ENCODE results near the gene PROM1.

The PROM1 gene

DNA sequence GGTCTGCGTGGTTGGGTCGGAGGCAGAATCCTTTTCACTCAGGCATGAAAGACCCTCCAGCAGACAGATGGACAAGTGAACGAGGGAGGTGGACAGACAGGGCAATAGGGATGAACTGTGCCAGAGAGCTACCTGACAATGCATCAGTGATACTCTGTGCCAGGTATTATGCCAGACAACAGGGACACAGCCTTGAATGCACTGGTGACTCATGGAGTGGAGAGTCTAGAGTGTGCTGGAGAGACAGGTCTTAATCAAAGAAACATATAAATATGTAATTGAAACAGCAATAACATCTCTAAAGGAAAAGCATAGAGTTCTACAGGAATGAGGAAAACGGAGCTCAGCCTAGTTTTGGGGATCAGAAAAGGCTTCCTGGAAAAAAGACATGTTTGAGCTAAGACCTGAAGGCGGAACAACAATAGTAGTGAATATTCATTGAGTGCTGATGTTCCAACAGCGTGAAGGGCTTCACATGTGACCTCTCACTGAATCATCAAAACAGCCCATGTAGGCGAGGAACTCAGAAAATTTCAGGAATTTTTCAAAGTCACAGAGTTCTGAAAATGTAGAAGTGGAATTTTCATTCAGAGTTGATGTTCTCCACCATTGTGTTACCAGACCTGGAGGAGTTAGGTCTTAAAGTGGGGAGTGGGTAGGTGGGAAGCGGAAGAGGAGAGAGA is 100.8 kb downstream of the PROM1 start:
- DNase-seq, result no peak

DNA sequence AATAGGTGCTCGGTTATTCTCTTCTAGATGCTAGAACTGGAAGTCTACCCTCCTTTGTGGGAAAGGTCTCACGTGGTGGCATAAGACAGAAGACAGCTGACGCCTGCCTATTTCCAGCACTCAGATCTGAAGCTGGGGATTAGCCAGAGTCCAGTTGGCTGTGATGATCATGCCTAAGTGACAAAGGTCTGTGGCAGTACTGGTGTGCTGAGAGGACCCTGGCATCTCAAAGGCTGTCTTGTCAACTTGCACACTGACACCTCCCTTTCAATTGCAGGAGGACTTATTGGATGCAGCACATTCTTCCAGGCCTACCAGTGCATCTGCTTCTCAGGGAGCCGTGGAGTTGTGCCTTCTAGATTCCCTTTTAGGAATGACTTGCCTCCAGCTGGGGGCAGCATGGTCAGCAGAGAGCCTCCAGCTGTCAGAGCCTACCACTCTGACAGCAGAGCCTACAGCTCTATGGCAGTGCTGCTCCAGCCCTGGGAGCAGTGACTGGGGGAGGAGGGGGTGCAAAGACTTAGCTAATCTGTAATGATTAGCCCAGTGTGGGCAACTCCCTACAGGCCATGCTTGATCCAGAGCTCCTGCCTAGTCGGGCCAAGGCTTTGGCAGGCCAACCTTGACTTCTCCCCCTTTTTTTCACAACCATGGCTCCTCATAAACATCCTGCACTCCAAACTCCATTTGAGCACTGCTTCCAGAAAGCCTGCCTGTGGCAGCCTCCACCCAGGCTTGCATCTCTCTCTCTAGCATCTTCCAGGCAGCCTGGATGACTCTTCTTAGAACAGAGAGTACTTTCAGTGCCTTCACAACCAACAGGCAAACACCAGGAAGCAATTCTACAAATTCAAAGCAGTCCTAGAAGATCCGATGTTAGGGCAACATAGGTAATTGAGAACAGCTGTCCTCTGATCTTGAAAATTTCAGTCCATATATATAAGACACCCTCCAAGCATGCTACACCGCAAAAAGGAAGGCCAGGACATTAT is 107.1 kb downstream of the PROM1 start:
- no peak for DNase-seq

DNA sequence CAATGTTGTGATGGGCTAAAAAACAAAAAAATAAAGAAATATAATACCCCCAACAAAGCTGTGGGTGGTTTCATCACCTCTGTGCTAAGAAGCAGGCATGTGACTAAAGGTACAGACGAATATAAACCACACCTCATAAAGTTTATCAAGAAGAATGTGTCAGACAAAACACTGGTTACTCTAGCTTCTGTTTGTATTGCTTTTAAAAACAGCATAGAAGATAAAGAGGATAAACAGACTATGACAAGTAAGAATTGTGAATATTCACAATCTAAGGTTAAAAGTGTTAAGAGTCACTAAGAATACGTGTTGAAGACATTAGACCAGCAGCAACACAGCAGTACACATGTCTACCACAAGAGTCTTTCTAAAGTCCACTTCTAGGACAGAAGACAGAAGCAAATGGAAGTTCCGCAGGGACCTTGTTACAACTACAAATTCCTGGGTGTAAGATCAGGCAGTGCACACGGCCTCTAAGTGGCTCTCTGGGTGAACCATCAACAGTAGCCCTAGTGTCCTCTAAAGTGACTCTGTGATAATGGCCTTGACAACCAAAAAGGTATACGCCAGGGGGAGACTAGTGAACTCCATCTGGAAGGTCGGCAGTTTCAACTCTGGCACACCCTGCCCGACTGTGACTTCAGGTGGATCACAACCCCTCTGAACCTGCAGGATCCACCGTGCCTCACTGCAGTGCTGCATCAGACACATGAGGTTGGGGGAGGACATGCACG is 112.6 kb downstream of the PROM1 start:
- DNase-seq, result no peak

GRCh38 chr4:15968551-15969300 is 115.1 kb downstream of the PROM1 start:
- DNase-seq, result no peak

GRCh38 chr4:15965325-15965724 is 118.5 kb downstream of the PROM1 start:
- DNase-seq, result no peak

GRCh38 chr4:15964159-15964558 is 119.7 kb downstream of the PROM1 start:
- no peak for DNase-seq

DNA sequence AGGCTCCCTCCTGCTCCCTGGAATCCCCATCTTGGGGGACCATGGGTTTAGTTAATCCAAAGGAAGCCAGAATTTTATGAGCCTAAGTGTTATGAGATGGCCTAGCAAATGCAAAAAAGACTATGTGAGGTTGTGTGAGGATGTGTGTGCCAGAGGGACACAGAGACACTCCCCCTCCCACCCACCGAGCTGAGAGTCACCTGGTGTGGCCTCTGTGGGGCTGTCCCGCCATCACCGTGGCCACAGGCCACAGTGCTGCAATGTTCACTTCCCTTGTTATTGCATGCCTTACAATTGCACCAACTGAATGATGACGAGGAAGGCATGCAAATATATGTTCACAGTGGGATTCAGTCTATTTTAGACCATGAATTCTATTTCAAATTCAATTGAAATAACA is 120.2 kb downstream of the PROM1 start:
- peak; percentile 50 for DNase-seq

- DNase-seq, result peak; percentile 71
These were observed 120.8 kb downstream of the PROM1 start, which contains the start of gene FGFBP2 for GRCh38 chr4:15963001-15963451. Gene FGFBP2 (minus strand): TSS chr4:15963175. CDS start chr4:15963129, 46 bp downstream.

- peak; percentile 47 for DNase-seq
These were observed 121.9 kb downstream of the PROM1 start for GRCh38 chr4:15961781-15962510.

- DNase-seq, result no peak
These were observed 125.3 kb downstream of the PROM1 start for GRCh38 chr4:15958562-15958961.

DNA sequence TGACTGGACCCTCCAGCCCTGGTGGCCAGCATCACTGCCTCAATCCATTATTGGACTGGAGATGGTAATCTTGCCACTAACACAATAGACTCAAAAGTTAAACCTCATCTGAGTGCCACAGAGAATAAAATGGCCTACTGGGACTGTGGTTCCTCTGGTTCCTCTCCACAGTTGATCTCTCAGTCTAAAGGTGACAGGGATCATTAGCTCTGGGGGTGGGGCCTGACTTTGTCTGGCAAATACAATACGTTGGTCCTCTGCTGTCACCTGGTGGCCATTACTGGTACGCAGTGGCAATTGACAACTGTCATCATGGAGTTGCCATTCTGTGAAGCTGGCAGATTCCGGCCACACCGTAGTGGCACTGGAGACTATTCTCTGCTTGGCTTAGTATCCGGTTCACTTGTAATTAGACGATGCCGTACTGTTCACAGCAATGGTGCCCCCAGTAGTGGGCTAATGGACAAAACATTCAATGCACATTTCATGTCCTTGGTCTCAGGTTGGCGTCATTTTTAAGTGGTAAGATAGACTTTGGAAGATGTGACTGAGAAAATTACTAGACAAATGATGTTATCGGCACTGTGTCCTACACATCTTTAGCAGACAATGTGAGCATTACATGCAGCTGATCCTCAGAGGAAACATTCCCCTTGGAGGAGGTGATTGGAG is 127.5 kb downstream of the PROM1 start:
- DNase-seq, result peak; percentile 69

DNA sequence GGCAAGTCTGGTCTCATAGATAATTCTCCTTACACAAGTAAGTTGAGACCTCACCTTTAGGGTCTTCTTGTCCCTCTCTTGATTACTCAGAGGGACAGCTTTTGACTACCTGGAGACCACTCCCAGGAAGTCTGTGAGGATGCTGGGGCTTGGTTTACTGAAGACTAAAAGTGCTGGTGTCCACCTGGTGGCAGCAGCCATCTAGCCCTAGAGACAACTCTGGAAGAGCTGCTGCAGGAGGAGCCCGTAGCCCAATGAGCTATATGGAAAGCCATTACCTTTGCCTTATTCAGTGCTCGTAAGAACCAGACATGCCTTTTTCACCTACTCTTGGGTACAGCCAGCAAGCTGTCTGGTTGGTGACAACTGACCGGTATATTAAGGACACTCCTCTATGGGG is 128.2 kb downstream of the PROM1 start:
- no peak for DNase-seq

- DNase-seq, result no peak
These were observed 130.2 kb downstream of the PROM1 start for GRCh38 chr4:15953625-15954024.

DNA sequence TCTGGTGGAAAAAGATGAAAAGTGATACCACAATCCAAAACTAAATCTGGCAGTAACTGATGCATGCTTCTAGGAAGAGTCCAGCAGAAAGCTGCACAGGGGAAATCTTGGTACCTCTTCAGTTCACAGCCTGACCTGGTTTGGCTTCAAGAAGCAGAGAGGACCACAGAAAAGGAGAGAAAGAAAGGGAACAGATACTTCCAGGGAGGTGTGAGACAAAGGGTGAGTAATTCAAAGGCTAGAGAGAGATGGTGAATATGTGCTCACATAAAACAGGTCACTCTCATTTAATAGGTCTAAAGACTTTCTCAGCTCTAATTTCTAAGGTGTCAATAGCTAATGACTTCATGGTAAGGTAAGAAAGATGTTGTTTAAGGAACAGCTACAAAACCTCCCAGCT is 132.0 kb downstream of the PROM1 start:
- no peak for DNase-seq

DNA sequence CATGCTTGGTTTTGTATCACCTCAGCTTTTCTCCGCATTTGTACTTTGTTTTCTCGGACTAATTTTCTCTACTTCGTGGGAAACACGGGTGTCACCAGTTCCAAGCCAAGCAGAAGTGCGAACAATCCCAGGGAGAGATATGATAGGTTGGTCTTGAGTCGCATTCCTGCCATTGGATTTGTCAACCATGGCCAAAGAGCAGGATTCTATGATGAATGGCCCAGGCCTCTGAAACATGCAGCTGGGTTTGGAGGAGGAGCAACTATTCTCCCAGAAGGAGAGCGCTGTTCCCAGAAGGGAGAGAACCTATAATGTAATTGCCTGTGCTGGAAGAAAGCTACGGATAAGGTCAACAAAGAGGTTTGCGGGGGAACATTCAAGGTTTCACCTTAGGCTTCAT is 135.0 kb downstream of the PROM1 start:
- DNase-seq, result no peak

DNA sequence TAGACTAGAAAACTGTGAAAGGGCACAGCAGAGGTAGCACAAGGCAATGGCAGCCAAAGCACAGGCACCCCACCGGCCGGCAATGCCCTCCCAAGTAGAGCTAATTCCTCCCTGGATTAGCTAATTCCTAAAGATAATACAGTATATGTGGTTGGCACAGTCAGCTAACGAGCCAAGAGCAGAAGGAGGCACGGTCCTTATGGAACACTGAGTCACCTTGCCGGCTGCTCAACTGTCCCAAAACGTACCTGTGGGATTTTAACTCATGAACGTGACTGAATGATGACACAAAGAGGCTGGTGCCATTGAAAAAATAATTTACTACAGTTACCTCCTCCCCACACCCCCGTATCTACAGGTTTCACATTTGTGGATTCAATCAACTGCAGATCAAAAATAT is 136.1 kb downstream of the PROM1 start:
- DNase-seq, result no peak

GRCh38 chr4:15945516-15945915 is 138.3 kb downstream of the PROM1 start:
- DNase-seq, result no peak

GRCh38 chr4:15944895-15945294 is 138.9 kb downstream of the PROM1 start:
- no peak for DNase-seq

DNA sequence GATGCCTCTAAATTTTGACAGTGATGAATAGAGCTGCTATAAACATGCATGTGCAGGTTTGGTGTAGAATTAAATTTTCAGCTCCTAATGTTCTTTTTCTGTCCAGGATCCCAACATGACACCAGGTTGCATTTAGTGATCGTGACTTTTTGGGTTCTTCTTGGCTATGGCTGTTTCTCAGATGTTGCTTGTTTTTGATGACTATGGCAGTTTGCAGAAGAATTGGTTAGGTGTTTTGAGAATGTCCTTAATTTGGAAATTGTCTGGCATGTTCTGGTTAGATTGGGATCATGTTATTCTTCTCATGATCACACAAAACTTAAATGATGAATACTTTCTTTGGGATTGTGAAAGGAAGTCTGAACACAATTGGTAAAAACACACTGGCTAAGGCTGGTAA is 141.5 kb downstream of the PROM1 start:
- no peak for DNase-seq

DNA sequence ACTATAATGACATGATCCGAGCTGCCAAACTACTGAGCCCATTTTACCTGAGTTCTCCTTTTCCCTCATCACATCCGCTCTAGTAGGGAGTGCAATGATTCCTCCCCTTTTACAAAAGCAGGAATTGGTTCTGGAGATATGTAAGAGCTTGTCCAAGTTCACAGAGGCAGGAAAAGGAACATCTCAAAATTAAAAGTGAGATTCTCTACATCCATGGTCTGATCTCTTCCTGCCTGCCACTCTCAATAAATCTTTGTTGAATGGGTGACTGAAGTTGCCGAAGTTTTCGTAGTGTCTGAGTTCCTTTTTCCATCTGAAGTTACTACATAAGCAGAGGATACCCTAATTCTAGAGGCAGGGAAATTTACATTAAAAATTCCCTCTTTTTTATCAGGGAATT is 145.2 kb downstream of the PROM1 start, which contains the start of gene FGFBP1:
Gene FGFBP1 (minus strand): TSS at position 101 of the 400 bp plus-strand sequence. CDS start 2,108 bp downstream, outside the sequence.
- no peak for DNase-seq

DNA sequence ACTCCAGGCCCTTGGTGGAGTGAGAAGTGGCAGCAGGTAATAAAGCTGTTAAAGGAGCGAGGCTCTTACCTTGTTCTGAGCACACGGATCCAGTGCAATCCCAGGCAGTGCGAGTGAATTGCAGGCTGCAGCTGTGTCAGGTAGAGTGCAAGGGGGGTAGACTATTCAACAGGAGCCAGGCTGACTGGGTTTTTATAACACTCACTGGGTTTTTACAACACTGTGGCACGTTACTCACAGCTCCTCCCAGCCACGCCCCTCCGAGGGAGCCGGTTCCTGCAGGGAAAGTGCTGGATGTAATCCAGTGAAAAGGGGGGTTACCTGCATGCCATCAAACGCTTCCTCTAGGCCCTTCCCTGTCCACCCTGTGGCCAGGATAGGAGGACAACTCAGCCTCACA is 145.6 kb downstream of the PROM1 start:
- DNase-seq, result no peak

Data from activated gamma-delta T cell treated with Interleukin-2 at 50 U/mL for 16 hours (primary cell).